Coronary artery (tissue), 2 donors: ENCODE results near the gene PITPNC1.

Experiments
- DNase-seq: peaks from one replicate; pipeline ENCODE4 v3.0.0-alpha.2; 2017; ENCODE audit warnings: low spot score
- H3K27ac ChIP-seq, 2 donors: fragments of 200-600 bp; sonication (generic); one replicate each; pipeline ENCODE4 v1.5.1; 2016 to 2019
- H3K4me3 ChIP-seq: fragments of 200-600 bp; sonication (generic); 2 replicates; pipeline ENCODE4 v1.5.1; 2016; ENCODE audit warnings: mild to moderate bottlenecking, moderate library complexity
- CTCF ChIP-seq: fragments of 200-600 bp; sonication (generic); IDR thresholded peaks from one replicate; pipeline ENCODE4 v1.5.1; 2019; ENCODE audit warnings: antibody characterized with exemption

Gene PITPNC1

GRCh38 chr17:67546578-67547527 lies 169.8 kb downstream of the PITPNC1 start:
- Histone ChIP-seq H3K27ac (no peak overlapping the region), H3K4me3 (no peak overlapping the region)
- peak; percentile 72 for DNase-seq
- no peak for TF ChIP-seq CTCF

GRCh38 chr17:67548693-67549092 lies 171.6 kb downstream of the PITPNC1 start:
- H3K4me3 ChIP-seq: no peak overlapping the region
- no peak for TF ChIP-seq CTCF
- H3K27ac ChIP-seq: no peak overlapping the region
- DNase-seq: no peak

- DNase-seq: peak; percentile 31
- H3K27ac ChIP-seq: no peak overlapping the region
- TF ChIP-seq CTCF: no peak
- H3K4me3 ChIP-seq: no peak overlapping the region
Observed at GRCh38 chr17:67549820-67550219, 172.7 kb downstream of the PITPNC1 start.

- no peak overlapping the region for H3K27ac ChIP-seq
- H3K4me3 ChIP-seq: no peak overlapping the region
- peak; percentile 4 for DNase-seq
- TF ChIP-seq CTCF: no peak
Observed at GRCh38 chr17:67554634-67555033, 177.6 kb downstream of the PITPNC1 start.

GRCh38 chr17:67555855-67556254 lies 178.8 kb downstream of the PITPNC1 start:
- Histone ChIP-seq H3K27ac (no peak overlapping the region), H3K4me3 (no peak overlapping the region)
- DNase-seq: peak; percentile 1
- TF ChIP-seq CTCF: no peak

- peak; percentile 14 for DNase-seq
- no peak overlapping the region for H3K4me3 ChIP-seq
- TF ChIP-seq CTCF: no peak
- H3K27ac ChIP-seq: no peak overlapping the region
Observed at GRCh38 chr17:67557052-67557845, 180.2 kb downstream of the PITPNC1 start.
